BLaER1 treated with 17β-estradiol and CSF1 and Interleukin-3, amounts not matched to agents 10 nM and 100 nM (cell line): Measurements from ENCODE around the gene SORBS2.

Experiments
- H3K27ac ChIP-seq, 11 experiments: shearing (Covaris generic); formaldehyde crosslinking; 2 replicates each; pipeline ENCODE4 v1.8.1; 2022
- H3K27me3 ChIP-seq, 11 experiments: shearing (Covaris generic); formaldehyde crosslinking; 2 replicates each; pipeline ENCODE4 v1.8.1; 2022
- H3K36me3 ChIP-seq, 11 experiments: shearing (Covaris generic); formaldehyde crosslinking; 2 replicates each; pipeline ENCODE4 v1.8.1; 2022
- H3K4me1 ChIP-seq, 10 experiments: shearing (Covaris generic); formaldehyde crosslinking; 2 replicates each; pipeline ENCODE4 v1.8.1; 2022
- H3K4me2 ChIP-seq, 11 experiments: shearing (Covaris generic); formaldehyde crosslinking; 2 replicates each; pipeline ENCODE4 v1.8.1; 2022
- H3K4me3 ChIP-seq, 10 experiments: shearing (Covaris generic); formaldehyde crosslinking; 2 replicates each; pipeline ENCODE4 v1.8.1; 2022
- H3K9ac ChIP-seq, 11 experiments: shearing (Covaris generic); formaldehyde crosslinking; 2 replicates each; pipeline ENCODE4 v1.8.1; 2022
- H3K9me3 ChIP-seq, 11 experiments: shearing (Covaris generic); formaldehyde crosslinking; replicated peaks in 1 of 11; 2 replicates each; pipeline ENCODE4 v1.8.1; 2022
- H4K20me1 ChIP-seq, 11 experiments: shearing (Covaris generic); formaldehyde crosslinking; 2 replicates each; pipeline ENCODE4 v1.8.1; 2022
- Cebpa-rat ChIP-seq, 11 experiments: shearing (Covaris generic); IDR thresholded peaks; 2 replicates each; pipeline ENCODE4 v1.8.1; 2022

Gene SORBS2

GRCh38 chr4:185734930-185735329, 77.1 kb downstream of the SORBS2 start:
- TF ChIP-seq Cebpa-rat (IDR thresholded peaks at IDR 0.05), result no peak
- peaks cover 0 to 14% (median 7%) of the 10 kb centered on the region in 11 experiments; a peak in 10 of 22 replicates for H3K9me3 ChIP-seq
- H4K20me1 ChIP-seq, result no peaks in the 10 kb centered on the region
- H3K4me1 ChIP-seq, result peaks cover 6 to 92% (median 58%) of the 10 kb centered on the region in 10 experiments
- peak overlapping the region in 3 of 10 experiments; percentile 32 to 40 (median 38); a peak in 3 of 20 replicates for H3K4me3 ChIP-seq
- no peaks in the 10 kb centered on the region for H3K27me3 ChIP-seq
- peak overlapping the region in 8 of 11 experiments; percentile 19 to 89 (median 63); a peak in 15 of 22 replicates for H3K27ac ChIP-seq
- H3K4me2 ChIP-seq, result peak overlapping the region in 9 of 11 experiments; percentile 5 to 92 (median 83); a peak in 17 of 22 replicates
- peak overlapping the region in 4 of 11 experiments; percentile 38 to 71 (median 68); a peak in 8 of 22 replicates for H3K9ac ChIP-seq
- H3K36me3 ChIP-seq, result no peaks in the 10 kb centered on the region

- H3K4me1 ChIP-seq, result peaks cover 7 to 95% (median 65%) of the 10 kb centered on the region in 10 experiments
- H3K9me3 ChIP-seq, result peaks cover 0 to 14% (median 7%) of the 10 kb centered on the region in 11 experiments; a peak in 10 of 22 replicates
- H3K27me3 ChIP-seq, result no peaks in the 10 kb centered on the region
- peak overlapping the region in 10 of 11 experiments; percentile 0 to 92 (median 73); a peak in 17 of 22 replicates for H3K4me2 ChIP-seq
- H3K36me3 ChIP-seq, result no peaks in the 10 kb centered on the region
- TF ChIP-seq Cebpa-rat (IDR thresholded peaks at IDR 0.05), result no peak
- peak overlapping the region in 4 of 11 experiments; percentile 50 to 71 (median 68); a peak in 8 of 22 replicates for H3K9ac ChIP-seq
- H4K20me1 ChIP-seq, result no peaks in the 10 kb centered on the region
- peak overlapping the region in 8 of 11 experiments; percentile 19 to 89 (median 66); a peak in 15 of 22 replicates for H3K27ac ChIP-seq
- H3K4me3 ChIP-seq, result peak overlapping the region in 3 of 10 experiments; percentile 32 to 40 (median 38); a peak in 4 of 20 replicates
These were observed 77.8 kb downstream of the SORBS2 start for GRCh38 chr4:185734214-185734613.

GRCh38 chr4:185730849-185731608, 81.0 kb downstream of the SORBS2 start:
- Histone ChIP-seq H3K27ac (peak overlapping the region in 5 of 11 experiments; percentile 9 to 49 (median 41); a peak in 5 of 22 replicates), H3K36me3 (no peaks in the 10 kb centered on the region), H3K4me3 (no peak overlapping the region), H3K9ac (no peak overlapping the region), H4K20me1 (no peaks in the 10 kb centered on the region), H3K4me2 (peak overlapping the region; percentile 22 to 81 (median 63); a peak in 21 of 22 replicates), H3K27me3 (no peaks in the 10 kb centered on the region), H3K9me3 (peaks cover 0 to 14% (median 7%) of the 10 kb centered on the region in 11 experiments; a peak in 10 of 22 replicates), H3K4me1 (peaks cover 18 to 76% (median 66%) of the 10 kb centered on the region in 10 experiments)
- TF ChIP-seq Cebpa-rat (IDR thresholded peaks at IDR 0.05), result no peak

GRCh38 chr4:185730387-185730786, 81.6 kb downstream of the SORBS2 start:
- H3K4me3 ChIP-seq, result no peak overlapping the region
- H3K9ac ChIP-seq, result no peak overlapping the region
- H3K27me3 ChIP-seq, result no peaks in the 10 kb centered on the region
- H3K36me3 ChIP-seq, result no peaks in the 10 kb centered on the region
- peak overlapping the region in 5 of 11 experiments; percentile 9 to 49 (median 41); a peak in 5 of 22 replicates for H3K27ac ChIP-seq
- H3K4me1 ChIP-seq, result peaks cover 18 to 70% (median 59%) of the 10 kb centered on the region in 10 experiments
- H3K9me3 ChIP-seq, result peaks cover 0 to 14% (median 7%) of the 10 kb centered on the region in 11 experiments; a peak in 10 of 22 replicates
- TF ChIP-seq Cebpa-rat (IDR thresholded peaks at IDR 0.05), result no peak
- H3K4me2 ChIP-seq, result peak overlapping the region; percentile 22 to 81 (median 63); a peak in 21 of 22 replicates
- H4K20me1 ChIP-seq, result no peaks in the 10 kb centered on the region

GRCh38 chr4:185729391-185729804, 82.6 kb downstream of the SORBS2 start:
- peaks cover 0 to 14% (median 7%) of the 10 kb centered on the region in 11 experiments; a peak in 10 of 22 replicates for H3K9me3 ChIP-seq
- no peak for TF ChIP-seq Cebpa-rat (IDR thresholded peaks at IDR 0.05)
- H3K4me3 ChIP-seq, result no peak overlapping the region
- no peaks in the 10 kb centered on the region for H4K20me1 ChIP-seq
- H3K4me1 ChIP-seq, result peaks cover 18 to 60% (median 49%) of the 10 kb centered on the region in 10 experiments
- H3K27ac ChIP-seq, result peak overlapping the region in 5 of 11 experiments; percentile 6 to 51 (median 34); a peak in 7 of 22 replicates
- H3K4me2 ChIP-seq, result peak overlapping the region in 9 of 11 experiments; percentile 39 to 81 (median 66); a peak in 16 of 22 replicates
- no peaks in the 10 kb centered on the region for H3K36me3 ChIP-seq
- H3K9ac ChIP-seq, result no peak overlapping the region
- no peaks in the 10 kb centered on the region for H3K27me3 ChIP-seq

GRCh38 chr4:185728893-185729292, 83.1 kb downstream of the SORBS2 start:
- Histone ChIP-seq H3K36me3 (no peaks in the 10 kb centered on the region), H3K9ac (no peak overlapping the region), H3K27ac (peak overlapping the region in 3 of 11 experiments; percentile 6 to 51 (median 48); a peak in 6 of 22 replicates), H3K4me1 (peaks cover 18 to 57% (median 44%) of the 10 kb centered on the region in 10 experiments), H3K27me3 (no peaks in the 10 kb centered on the region), H3K4me3 (no peak overlapping the region), H3K9me3 (peaks cover 0 to 14% (median 7%) of the 10 kb centered on the region in 11 experiments; a peak in 10 of 22 replicates), H4K20me1 (no peaks in the 10 kb centered on the region), H3K4me2 (peak overlapping the region; percentile 39 to 81 (median 49))
- no peak for TF ChIP-seq Cebpa-rat (IDR thresholded peaks at IDR 0.05)

GRCh38 chr4:185726931-185727330, 85.1 kb downstream of the SORBS2 start:
- TF ChIP-seq Cebpa-rat (IDR thresholded peaks at IDR 0.05), result no peak
- H3K4me3 ChIP-seq, result no peak overlapping the region
- H3K4me1 ChIP-seq, result peaks cover 18 to 43% (median 31%) of the 10 kb centered on the region in 10 experiments
- no peak overlapping the region for H3K27ac ChIP-seq
- H3K9me3 ChIP-seq, result no peaks in the 10 kb centered on the region
- no peak overlapping the region for H3K9ac ChIP-seq
- no peaks in the 10 kb centered on the region for H3K27me3 ChIP-seq
- no peaks in the 10 kb centered on the region for H3K36me3 ChIP-seq
- no peak overlapping the region for H3K4me2 ChIP-seq
- no peaks in the 10 kb centered on the region for H4K20me1 ChIP-seq

GRCh38 chr4:185723631-185724260, 88.2 kb downstream of the SORBS2 start:
- no peaks in the 10 kb centered on the region for H4K20me1 ChIP-seq
- H3K4me2 ChIP-seq, result peak overlapping the region in 2 of 11 experiments; percentile 22 to 37; a peak in 4 of 22 replicates
- no peak overlapping the region for H3K4me3 ChIP-seq
- no peak for TF ChIP-seq Cebpa-rat (IDR thresholded peaks at IDR 0.05)
- no peak overlapping the region for H3K9ac ChIP-seq
- H3K27me3 ChIP-seq, result no peaks in the 10 kb centered on the region
- no peak overlapping the region for H3K27ac ChIP-seq
- H3K36me3 ChIP-seq, result no peaks in the 10 kb centered on the region
- no peaks in the 10 kb centered on the region for H3K9me3 ChIP-seq
- peaks cover 5 to 16% (median 7%) of the 10 kb centered on the region in 10 experiments; a peak in 19 of 20 replicates for H3K4me1 ChIP-seq

GRCh38 chr4:185722029-185722316, 90.0 kb downstream of the SORBS2 start:
- no peak overlapping the region for H3K27ac ChIP-seq
- no peak overlapping the region for H3K4me2 ChIP-seq
- H3K9ac ChIP-seq, result no peak overlapping the region
- no peaks in the 10 kb centered on the region for H4K20me1 ChIP-seq
- H3K36me3 ChIP-seq, result no peaks in the 10 kb centered on the region
- no peaks in the 10 kb centered on the region for H3K9me3 ChIP-seq
- H3K4me3 ChIP-seq, result no peak overlapping the region
- H3K27me3 ChIP-seq, result no peaks in the 10 kb centered on the region
- peaks cover 4 to 11% (median 9%) of the 10 kb centered on the region in 10 experiments for H3K4me1 ChIP-seq
- TF ChIP-seq Cebpa-rat (IDR thresholded peaks at IDR 0.05), result no peak
